SK-N-SH treated with all-trans-retinoic acid at 6 μM for 48 hours (cell line): Measurements from ENCODE around the gene PCLAF.

Experiments
- ATAC-seq: fragments of 200-7000 bp; cut with Tn5 transposase; 3 replicates; pipeline ENCODE4 v1.9.1; 2020; ENCODE audit warnings: mild to moderate bottlenecking, moderate library complexity
- ARNTL ChIP-seq: fragments of 450-650 bp; formaldehyde crosslinking; IDR thresholded peaks from 2 replicates; pipeline ENCODE4 v1.5.0; 2020; ENCODE audit warnings: low read depth, mild to moderate bottlenecking, moderate library complexity, borderline replicate concordance
- BACH2 ChIP-seq: fragments of 250-450 bp; sonication (Bioruptor Pico); IDR thresholded peaks from 2 replicates; pipeline ENCODE4 v1.9.0; 2021; ENCODE audit warnings: mild to moderate bottlenecking, borderline replicate concordance
- CREB5 ChIP-seq: fragments of 250-450 bp; sonication (Bioruptor Pico); IDR thresholded peaks from 2 replicates; pipeline ENCODE4 v1.5.1; 2020; ENCODE audit warnings: low read depth, mild to moderate bottlenecking, moderate library complexity
- CSDC2 ChIP-seq: fragments of 250-450 bp; sonication (Bioruptor Pico); IDR thresholded peaks from 2 replicates; pipeline ENCODE4 v1.5.0; 2020; ENCODE audit warnings: mild to moderate bottlenecking, moderate library complexity
- CSRNP3 ChIP-seq: fragments of 250-450 bp; sonication (Bioruptor Pico); IDR thresholded peaks from 2 replicates; pipeline ENCODE4 v1.5.1; 2021; ENCODE audit warnings: mild to moderate bottlenecking, moderate library complexity
- ESRRG ChIP-seq: fragments of 250-450 bp; sonication (Bioruptor Pico); IDR thresholded peaks from 2 replicates; pipeline ENCODE4 v1.6.1; 2021; ENCODE audit warnings: mild to moderate bottlenecking
- GLIS3 ChIP-seq: fragments of 250-450 bp; sonication (Bioruptor Pico); IDR thresholded peaks from 2 replicates; pipeline ENCODE4 v1.5.0; 2020; ENCODE audit warnings: mild to moderate bottlenecking, moderate library complexity
- ISL1 ChIP-seq: fragments of 250-450 bp; sonication (Bioruptor Pico); IDR thresholded peaks from 2 replicates; pipeline ENCODE4 v2.1.2; 2022; ENCODE audit warnings: mild to moderate bottlenecking, moderate library complexity
- PATZ1 ChIP-seq: fragments of 250-450 bp; sonication (Bioruptor Pico); IDR thresholded peaks from 2 replicates; pipeline ENCODE4 v1.8.0; 2020; ENCODE audit warnings: mild to moderate bottlenecking, moderate library complexity, borderline replicate concordance
- POU6F1 ChIP-seq: fragments of 250-450 bp; sonication (Bioruptor Pico); IDR thresholded peaks from 2 replicates; pipeline ENCODE4 v1.8.0; 2021; ENCODE audit warnings: low read depth, mild to moderate bottlenecking, moderate library complexity, borderline replicate concordance
- PPARA ChIP-seq: fragments of 250-450 bp; sonication (Bioruptor Pico); IDR thresholded peaks from 2 replicates; pipeline ENCODE4 v1.5.0; 2020; ENCODE audit warnings: mild to moderate bottlenecking, borderline replicate concordance
- RARB ChIP-seq: fragments of 250-450 bp; sonication (Bioruptor Pico); IDR thresholded peaks from 2 replicates; pipeline ENCODE4 v1.8.0; 2021; ENCODE audit warnings: mild to moderate bottlenecking, moderate library complexity
- SNAI2 ChIP-seq: fragments of 250-450 bp; sonication (Bioruptor Pico); IDR thresholded peaks from 2 replicates; pipeline ENCODE4 v1.5.0; 2020; ENCODE audit warnings: mild to moderate bottlenecking, moderate library complexity
- TCF4 ChIP-seq: fragments of 250-450 bp; sonication (Bioruptor Pico); IDR thresholded peaks from 2 replicates; pipeline ENCODE4 v1.8.0; 2021; ENCODE audit warnings: mild to moderate bottlenecking, moderate library complexity, borderline replicate concordance
- TOX ChIP-seq: fragments of 250-450 bp; sonication (Bioruptor Pico); IDR thresholded peaks from 2 replicates; pipeline ENCODE4 v1.8.0; 2021; ENCODE audit warnings: mild to moderate bottlenecking, moderate library complexity, borderline replicate concordance
- ZC3H10 ChIP-seq: fragments of 250-450 bp; sonication (Bioruptor Pico); IDR thresholded peaks from 2 replicates; pipeline ENCODE4 v1.5.1; 2021; ENCODE audit warnings: mild to moderate bottlenecking, moderate library complexity
- ZFP3 ChIP-seq: fragments of 250-450 bp; sonication (Bioruptor Pico); IDR thresholded peaks from 2 replicates; pipeline ENCODE4 v1.5.0; 2020; ENCODE audit warnings: mild to moderate bottlenecking, moderate library complexity
- ZFP30 ChIP-seq: fragments of 450-650 bp; formaldehyde crosslinking; IDR thresholded peaks from 2 replicates; pipeline ENCODE4 v1.5.0; 2022; ENCODE audit warnings: mild to moderate bottlenecking, moderate library complexity
- ZNF565 ChIP-seq: fragments of 450-650 bp; formaldehyde crosslinking; conservative IDR thresholded peaks from 2 replicates; pipeline ENCODE4 v1.5.0; 2020; ENCODE audit warnings: low read depth, mild to moderate bottlenecking, moderate library complexity
- ZNF70 ChIP-seq: fragments of 450-650 bp; formaldehyde crosslinking; IDR thresholded peaks from 2 replicates; pipeline ENCODE4 v1.5.0; 2020; ENCODE audit warnings: mild to moderate bottlenecking, moderate library complexity
- ZNF8 ChIP-seq: fragments of 450-650 bp; formaldehyde crosslinking; IDR thresholded peaks from 2 replicates; pipeline ENCODE4 v1.5.0; 2020; ENCODE audit warnings: mild to moderate bottlenecking, moderate library complexity

PCLAF gene

GRCh38 chr15:64344651-64345294, 36.5 kb downstream of the PCLAF start:
- TF ChIP-seq RARB: no peak
- TF ChIP-seq ZNF565 (CRISPR knock-in tag): no peak
- TF ChIP-seq ISL1 (CRISPR knock-in tag): peak; percentile 90
- TF ChIP-seq CSRNP3: no peak
- no peak for TF ChIP-seq CREB5 (CRISPR knock-in tag)
- TF ChIP-seq ZNF70 (CRISPR knock-in tag): no peak
- no peak for TF ChIP-seq ZC3H10 (CRISPR knock-in tag)
- TF ChIP-seq SNAI2 (CRISPR knock-in tag): no peak
- ATAC-seq: peak; percentile 56

- TF ChIP-seq ISL1 (CRISPR knock-in tag) (no peak), POU6F1 (CRISPR knock-in tag) (no peak), ESRRG (no peak), TCF4 (no peak), CREB5 (CRISPR knock-in tag) (no peak), BACH2 (CRISPR knock-in tag) (no peak), PPARA (CRISPR knock-in tag) (no peak), ZFP30 (CRISPR knock-in tag) (no peak), TOX (CRISPR knock-in tag) (no peak), ZC3H10 (CRISPR knock-in tag) (no peak), CSDC2 (no peak), CSRNP3 (no peak)
- peak; percentile 46 for ATAC-seq
These were observed 37.4 kb downstream of the PCLAF start for GRCh38 chr15:64343841-64344240.

- peak; percentile 58 for ATAC-seq
- TF ChIP-seq CSRNP3 (no peak), GLIS3 (CRISPR knock-in tag) (no peak), CSDC2 (no peak), ESRRG (no peak), ZFP3 (CRISPR knock-in tag) (no peak), TCF4 (no peak), ZNF565 (CRISPR knock-in tag) (no peak), PATZ1 (no peak), SNAI2 (CRISPR knock-in tag) (no peak), ARNTL (CRISPR knock-in tag) (no peak), ZNF8 (no peak), RARB (no peak), ISL1 (CRISPR knock-in tag) (no peak), ZC3H10 (CRISPR knock-in tag) (no peak), CREB5 (CRISPR knock-in tag) (no peak), BACH2 (CRISPR knock-in tag) (no peak), TOX (CRISPR knock-in tag) (no peak), PPARA (CRISPR knock-in tag) (no peak)
These were observed 38.0 kb downstream of the PCLAF start for GRCh38 chr15:64343222-64343621.
